ENCODE measurements around the gene EPHB2. TPM values are rescaled to one million over a fixed set of nuclear protein-coding genes. Genes with fewer than 3 reads are reported as not detected.

Gene EPHB2
- polyA plus RNA-seq, 4 donors, result 12.4 to 67.9 (median 14.5) TPM

DNA sequence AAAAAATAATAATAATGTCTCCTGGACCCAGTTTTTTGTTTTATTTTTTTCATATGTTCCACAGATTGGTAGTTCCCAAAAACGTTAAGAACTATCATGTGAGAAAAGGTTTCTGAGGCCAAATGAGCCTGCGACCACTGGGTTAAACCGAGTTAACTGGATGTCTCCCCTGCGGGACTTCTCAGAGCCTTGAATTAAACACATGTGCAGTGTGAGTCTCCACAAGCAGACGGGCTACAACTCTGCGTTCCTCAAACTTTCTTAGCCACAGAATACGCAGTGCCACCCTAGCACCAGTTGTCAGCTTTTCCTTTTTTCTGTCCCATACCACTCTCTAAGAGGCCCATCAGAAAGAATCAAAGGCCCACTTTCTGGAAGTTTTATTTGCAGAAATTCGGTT, 164.1 kb downstream of the EPHB2 start:
- no peak for DNase-seq (ENCODE audit: low read depth in 4 of 4, low spot score in 3 of 4)

DNA sequence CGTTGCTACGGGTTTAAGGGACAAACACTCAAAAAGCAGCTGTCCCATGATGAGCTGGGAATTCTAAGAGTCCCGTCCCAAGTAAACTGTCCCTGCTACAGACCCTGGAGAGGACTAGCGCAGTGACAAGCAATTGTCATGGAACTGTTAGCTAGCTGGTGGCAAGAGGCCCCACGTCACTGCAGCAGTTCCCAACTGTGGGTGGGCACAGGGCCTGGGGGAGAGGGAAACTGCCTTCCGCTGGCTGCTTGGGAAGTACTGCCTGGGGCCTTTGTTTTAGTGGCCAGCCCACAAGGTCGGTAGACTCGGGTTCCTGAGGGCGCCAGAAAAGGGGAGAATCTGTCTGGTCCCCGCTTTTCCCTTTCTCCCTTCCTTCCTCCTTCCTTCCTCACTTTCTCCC, 164.6 kb downstream of the EPHB2 start:
- no peak for DNase-seq (ENCODE audit: low read depth in 4 of 4, low spot score in 3 of 4)

DNA sequence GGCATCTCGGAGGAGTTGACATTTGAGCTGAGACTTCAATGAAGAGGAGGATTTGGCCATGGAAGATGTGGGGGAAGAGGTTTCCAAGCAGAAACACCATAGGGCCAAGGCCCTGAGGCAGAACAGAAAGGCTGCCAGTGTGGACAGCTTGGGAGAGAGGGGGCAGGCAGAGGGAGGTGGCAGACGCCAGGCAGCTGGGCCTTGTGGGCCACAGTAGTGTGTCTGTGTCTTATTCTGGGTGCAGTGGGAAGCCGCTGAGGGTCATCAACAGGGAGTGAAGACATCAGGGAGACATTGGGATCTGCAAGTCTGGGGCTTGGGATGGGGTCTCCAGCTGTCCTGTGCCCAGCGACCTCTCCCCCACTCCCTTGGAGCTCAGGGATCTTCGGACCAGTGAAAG, 165.2 kb downstream of the EPHB2 start:
- no peak for DNase-seq (ENCODE audit: low read depth in 4 of 4, low spot score in 3 of 4)

DNA sequence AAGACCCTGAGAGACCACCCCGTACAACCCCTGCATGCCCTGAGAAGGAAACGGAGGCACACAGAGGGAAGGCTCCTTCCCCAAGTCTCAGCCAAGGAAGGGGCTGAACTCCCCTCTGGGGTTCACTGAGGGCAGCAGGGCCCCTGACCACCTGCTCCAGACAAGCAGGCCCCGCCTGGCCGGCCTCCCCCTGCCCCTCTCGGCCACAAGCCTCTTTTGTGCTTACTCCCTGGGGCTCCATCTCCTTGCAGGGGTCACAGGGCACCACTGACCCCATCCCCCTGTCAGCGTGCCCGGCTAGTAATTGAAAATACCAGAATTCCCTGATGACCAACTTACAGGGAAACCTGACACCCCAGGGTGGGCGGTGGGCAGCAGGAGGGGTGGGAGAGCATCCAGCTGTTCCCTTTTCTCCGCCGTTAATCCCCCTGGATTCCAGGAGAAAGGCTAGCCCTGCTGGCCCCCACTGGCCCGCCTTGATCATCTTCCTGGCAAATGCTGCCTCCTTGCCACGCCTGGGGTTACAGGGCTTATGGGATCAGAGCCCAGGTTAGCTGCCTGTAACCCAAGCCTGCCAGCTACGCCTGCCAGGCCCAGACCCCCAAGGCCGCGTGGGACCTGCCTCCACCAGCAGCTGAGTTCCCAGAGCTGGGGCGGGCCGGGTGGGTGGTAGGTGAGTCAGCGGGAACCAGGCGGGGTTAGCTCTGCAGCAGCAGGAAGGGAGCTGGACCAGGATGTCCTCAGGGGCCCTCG, 165.9 kb downstream of the EPHB2 start:
- no peak for DNase-seq (ENCODE audit: low read depth in 4 of 4, low spot score in 3 of 4)

DNA sequence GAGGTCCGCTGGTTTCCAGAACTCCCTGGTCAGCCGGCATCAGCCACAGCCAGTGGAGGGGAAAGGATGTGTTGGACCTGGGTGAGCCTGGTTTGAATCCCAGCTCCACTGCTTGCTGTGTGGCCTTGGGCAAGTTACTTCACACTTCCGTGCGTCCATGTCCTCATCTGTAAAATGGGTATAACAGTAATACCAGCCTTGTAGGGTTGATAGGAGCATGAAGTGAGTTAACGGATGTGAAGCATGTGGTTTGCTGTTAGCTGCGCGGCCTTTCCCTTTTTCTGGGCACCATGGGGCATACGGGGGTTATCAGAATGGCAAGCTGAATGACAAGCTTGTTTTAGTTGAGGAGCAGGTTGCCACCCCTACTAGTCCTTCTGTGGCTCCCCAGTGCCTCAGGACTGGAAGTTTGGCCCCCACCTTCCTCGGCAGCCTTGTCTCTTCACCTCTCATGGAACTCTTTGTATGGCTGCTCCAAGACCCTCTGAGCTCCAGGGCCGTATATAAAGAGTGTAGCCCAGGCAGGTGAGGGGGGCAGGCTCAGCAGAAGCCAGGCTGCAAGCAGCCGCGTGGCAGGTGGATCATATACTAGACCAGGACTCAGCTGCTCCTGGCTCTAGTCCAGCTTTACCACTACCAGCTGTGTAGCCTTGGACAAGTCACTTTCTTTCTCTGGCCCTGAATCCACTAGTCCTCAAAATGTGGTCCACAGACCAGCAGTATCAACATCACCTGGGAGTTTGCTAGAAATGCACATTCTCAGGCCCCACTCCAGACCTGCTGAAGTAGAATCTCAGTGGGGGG, 166.7 kb downstream of the EPHB2 start:
- no peak for DNase-seq (ENCODE audit: low read depth in 4 of 4, low spot score in 3 of 4)

DNA sequence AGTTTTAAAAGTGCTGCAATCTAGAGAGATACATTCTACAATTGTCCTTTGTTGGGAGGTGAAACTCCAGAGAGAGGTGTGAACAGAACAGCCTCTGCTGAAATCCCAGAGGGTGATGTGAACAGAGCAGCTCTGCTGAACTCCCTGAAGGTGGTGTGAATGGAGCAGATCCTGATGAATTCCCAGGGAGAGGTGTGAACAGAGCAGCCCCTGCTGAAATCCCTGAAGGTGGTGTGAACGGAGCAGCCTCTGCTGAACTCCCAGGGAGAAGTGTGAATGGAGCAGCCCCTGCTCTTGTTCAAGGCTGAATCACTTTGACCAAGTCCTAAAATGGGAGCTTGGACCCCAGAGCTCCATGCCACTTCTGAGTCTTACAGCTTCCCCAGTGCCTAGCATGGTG, 167.3 kb downstream of the EPHB2 start:
- DNase-seq (ENCODE audit: low read depth in 4 of 4, low spot score in 3 of 4), result no peak

DNA sequence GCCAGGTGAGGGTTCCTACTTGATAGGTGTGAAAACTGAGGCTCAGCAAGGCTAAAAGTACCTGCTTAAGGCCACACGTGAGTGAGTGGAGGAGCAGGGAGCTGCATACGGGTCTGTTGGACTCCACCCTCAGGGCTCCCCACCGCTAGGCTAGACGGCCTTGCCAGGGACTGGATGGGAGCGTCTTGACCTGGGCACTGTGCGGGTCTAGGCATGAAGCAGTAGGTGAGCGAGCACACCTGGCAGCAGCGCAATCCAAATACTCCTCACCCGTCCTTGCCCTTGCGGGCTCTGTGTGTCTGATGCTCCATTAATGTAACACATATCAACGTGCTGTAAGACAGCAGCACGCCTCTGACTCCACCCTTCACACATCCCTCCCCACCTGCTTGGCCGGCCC, 168.0 kb downstream of the EPHB2 start:
- DNase-seq (ENCODE audit: low read depth in 4 of 4, low spot score in 3 of 4), result no peak

DNA sequence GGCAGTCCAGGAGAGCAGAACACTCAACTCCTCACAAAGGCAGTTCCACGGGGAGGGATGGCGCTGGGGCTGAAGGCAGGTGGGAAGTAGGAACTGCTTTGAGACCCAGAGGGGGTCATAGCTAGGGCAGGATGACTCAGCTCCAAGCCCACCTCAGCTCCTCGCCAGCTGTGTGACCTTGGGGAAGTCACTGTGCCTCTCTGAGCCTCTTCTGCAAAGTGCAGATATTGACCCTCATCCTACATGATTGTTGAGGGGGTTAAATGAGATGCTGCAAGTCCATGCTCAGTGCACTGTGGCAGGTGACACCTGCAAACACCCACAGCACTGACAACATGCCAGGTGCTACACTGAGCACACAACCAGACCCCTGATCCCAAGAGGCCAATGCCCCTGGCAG, 168.8 kb downstream of the EPHB2 start:
- DNase-seq (ENCODE audit: low read depth in 4 of 4, low spot score in 3 of 4), result no peak

DNA sequence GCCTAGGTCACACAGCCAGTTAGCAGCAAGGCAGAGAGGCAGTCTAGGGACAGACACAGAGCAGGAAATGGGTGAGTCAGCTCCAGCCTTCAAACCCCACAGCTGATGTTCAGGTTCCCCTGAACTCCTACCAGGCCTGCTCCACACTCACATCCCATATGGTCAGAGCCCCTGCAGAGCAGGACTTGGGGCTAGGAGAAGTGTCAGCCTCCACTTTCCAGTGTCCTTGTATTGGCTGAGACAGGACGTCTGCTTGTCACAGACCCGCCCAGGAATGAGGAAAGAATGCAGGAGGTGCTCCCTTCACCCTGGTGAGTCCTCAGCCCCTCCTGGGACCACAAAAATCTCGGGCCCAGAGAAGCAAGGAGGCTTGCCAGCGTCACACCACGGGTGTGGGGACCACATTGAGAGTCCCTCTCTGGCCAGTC, 169.5 kb downstream of the EPHB2 start:
- DNase-seq (ENCODE audit: low read depth in 4 of 4, low spot score in 3 of 4), result no peak

DNA sequence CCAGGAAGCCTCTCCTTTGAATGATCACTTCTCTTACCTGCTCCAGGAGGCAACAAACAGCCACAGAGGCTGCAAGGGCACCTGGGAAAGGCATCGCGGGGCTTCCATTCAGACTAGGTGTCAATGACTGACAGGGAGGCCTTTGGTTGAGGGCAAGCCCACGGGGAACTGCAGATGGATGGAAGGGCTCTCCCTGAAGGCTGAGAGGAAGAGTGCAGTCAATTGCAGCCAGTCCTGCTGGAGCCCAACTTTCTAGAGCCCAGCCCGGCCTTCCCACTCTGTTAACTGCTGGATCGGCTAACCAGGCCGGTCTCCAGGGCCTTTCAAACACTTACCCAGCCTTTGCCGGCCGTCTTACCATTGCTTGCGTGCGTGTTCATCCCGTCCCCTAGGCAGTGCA, 172.8 kb downstream of the EPHB2 start:
- no peak for DNase-seq (ENCODE audit: low read depth in 4 of 4, low spot score in 3 of 4)

DNA sequence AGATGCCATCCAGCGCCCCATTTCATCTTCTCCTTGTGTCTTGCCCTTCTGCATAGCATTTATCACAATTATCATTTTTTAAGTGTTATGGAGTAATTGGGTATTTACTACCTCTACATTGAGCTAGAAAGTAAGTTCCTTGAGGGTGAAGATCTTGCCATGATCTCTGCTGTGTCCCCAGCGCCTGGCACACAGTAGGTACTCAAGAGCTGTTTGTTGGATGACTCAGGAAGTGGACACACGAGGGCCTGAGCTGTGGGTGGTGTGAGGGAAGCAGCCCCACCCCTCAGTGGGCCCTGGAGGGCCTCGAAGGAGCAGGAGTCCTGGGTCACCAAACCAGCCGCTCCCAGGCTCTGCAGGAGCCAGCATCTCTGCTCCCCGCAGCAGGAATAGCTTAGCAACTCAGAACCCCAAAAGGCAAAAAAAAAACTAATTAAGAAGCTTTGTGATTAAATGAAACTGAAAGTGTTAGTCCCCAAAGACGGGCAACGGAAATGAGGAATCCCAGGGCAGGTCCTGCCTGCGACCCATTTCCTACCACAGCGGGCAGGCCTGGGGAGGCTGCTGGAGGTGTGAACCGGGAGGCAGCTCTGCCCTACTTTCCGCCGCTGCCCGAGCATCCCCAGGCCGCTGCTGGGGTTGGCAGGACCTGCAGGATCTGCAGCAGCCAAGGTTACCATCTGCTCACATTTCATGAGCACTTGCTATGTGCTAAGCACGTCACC, 174.3 kb downstream of the EPHB2 start:
- DNase-seq (ENCODE audit: low read depth in 4 of 4, low spot score in 3 of 4), result no peak

DNA sequence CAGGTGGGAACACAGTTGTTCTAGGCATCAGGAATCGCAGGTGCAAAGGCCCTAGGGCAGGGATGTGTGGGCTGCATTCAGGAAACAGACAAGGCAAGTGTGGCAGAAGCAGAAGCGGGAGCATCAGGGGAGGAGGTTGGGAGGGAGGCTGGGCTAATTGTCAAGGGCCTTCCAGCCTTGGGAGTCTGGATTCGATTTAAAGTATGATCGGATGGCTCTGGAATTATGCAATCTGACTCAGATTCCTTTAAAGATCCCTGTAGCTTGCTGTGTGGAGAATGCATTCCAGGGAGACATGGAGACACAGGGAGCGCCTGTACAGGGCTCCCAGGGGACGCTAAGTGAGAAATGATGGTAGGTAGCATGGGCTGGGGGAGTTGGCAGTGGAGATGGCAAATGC, 175.6 kb downstream of the EPHB2 start:
- DNase-seq (ENCODE audit: low read depth in 4 of 4, low spot score in 3 of 4), result no peak

DNA sequence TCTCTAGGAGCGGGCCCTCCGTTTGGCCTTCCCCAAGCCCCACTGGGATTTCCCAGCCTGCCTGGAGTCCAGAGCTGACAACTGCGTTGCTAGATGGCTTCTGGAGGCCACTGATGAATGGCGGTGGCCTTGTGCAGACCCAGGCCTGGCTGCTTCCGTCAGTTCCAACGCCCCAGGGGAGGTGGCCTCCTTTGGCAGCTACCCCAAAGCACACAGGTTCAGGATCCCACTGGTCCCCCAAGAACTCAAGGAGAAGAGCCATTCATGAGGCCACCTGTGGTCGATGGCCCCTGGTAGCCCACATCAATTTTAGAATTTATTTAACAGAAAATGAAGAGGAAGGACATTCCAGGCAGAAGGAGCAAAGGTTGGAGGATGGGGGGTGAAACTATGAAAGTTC, 176.9 kb downstream of the EPHB2 start:
- no peak for DNase-seq (ENCODE audit: low read depth in 4 of 4, low spot score in 3 of 4)

DNA sequence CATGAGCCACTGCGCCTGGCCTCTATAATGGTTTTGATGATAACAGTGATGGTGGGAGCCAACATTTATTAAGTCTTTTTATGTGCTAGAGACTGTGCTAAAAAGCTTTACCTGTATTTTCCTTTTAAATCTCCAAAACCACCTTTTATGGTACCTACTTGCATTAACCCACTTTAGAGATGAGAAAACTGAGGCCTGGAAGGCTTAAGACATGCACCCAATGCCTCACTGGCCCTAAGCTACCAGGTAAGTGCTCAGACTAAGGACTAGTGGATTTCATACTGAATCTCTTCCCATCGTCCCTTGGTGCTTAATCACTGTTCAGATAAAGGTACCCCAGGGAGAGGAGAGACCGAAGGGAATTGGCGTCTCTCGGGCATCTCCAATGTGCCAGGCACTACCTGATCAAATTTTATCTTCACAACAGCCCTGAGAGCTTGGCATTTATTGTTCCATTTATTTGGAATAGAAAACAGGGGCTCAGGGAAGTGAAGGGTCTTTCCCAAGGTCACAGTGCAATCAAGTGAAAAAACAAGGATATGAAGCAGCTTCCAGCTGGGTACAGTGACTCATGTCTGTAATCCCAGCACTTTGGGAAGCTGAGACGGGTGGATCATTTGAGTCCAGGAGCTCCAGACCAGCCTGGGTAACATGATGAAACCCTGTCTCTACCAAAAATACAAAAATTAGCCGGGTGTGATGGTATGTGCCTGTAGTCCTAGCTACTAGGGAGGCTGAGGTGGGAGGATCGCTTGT, 177.9 kb downstream of the EPHB2 start:
- no peak for DNase-seq (ENCODE audit: low read depth in 4 of 4, low spot score in 3 of 4)

DNA sequence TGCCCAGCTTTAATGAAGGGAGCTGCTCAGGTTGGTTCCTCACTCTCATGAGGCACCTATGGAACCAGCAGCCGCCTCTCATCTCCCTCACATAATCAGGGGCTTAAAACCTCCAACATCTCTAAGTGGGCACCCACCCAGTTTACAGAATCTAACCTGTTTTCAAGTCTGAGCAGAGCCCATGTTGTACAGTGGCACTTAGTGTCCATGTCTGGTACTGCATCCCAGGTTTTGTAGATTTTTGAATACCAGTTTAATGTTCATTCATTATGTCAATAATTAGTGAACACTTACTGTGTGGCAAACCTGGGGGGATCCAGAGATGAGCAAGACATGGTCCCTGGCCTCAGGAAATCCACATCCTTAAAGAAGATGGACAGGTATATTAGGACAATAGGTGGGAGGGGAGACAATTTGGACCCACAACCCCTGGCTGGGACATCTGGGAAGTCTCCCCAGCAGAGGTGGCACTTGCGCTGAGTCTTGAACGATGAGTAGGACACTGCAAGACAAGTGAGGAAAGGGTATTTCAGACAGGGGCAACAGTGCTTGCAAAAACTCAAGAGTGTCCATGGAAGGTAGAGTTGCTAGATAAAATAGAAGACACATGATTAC, 178.7 kb downstream of the EPHB2 start:
- DNase-seq (ENCODE audit: low read depth in 4 of 4, low spot score in 3 of 4), result no peak

DNA sequence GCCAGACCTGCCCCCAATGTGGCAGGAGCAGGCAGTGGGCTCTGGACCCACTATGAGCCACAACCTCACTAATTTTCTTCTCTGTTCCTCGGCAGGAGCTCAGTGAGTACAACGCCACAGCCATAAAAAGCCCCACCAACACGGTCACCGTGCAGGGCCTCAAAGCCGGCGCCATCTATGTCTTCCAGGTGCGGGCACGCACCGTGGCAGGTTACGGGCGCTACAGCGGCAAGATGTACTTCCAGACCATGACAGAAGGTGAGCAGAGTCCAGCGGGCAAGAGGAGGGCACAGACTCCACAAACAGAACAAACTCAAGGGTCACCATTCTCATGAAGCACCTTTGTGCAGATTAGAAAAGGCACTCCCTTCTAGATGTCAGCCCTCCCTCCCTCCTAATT, 182.2 kb downstream of the EPHB2 start:
- no peak for DNase-seq (ENCODE audit: low read depth in 4 of 4, low spot score in 3 of 4)

DNA sequence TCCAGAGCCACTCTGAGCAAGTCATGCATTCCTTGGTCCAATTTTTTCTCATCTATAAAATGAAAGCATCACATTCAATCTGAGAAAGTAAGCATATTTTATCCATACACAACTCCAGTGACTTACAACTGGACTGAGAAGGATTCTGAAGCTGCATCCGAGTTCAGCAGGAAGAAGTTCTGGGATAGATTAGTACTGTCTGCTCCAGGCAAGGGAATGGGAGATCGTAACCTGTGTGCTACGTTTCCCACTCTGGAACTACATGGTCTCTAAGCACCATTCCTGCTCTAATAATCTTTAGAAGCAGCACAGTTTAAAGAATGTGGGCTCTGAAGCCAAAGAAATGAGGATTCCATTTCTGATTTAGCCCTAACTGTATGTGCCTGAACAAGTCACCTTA, 182.7 kb downstream of the EPHB2 start:
- no peak for DNase-seq (ENCODE audit: low read depth in 4 of 4, low spot score in 3 of 4)

DNA sequence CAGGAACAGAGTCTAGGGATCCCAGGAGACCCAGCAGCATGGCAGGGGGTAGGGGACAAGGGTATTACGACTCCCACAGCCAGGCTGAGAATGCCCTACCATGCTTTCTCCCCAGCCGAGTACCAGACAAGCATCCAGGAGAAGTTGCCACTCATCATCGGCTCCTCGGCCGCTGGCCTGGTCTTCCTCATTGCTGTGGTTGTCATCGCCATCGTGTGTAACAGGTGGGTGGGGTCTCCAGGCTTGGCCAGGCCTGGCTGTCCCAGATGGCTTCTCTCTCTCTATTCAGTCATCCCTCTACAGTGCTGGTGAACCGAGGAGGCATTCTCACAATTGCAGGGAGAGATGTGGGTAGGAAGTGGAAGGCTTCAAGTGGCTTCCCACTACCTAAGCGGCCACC, 184.7 kb downstream of the EPHB2 start:
- no peak for DNase-seq (ENCODE audit: low read depth in 4 of 4, low spot score in 3 of 4)

DNA sequence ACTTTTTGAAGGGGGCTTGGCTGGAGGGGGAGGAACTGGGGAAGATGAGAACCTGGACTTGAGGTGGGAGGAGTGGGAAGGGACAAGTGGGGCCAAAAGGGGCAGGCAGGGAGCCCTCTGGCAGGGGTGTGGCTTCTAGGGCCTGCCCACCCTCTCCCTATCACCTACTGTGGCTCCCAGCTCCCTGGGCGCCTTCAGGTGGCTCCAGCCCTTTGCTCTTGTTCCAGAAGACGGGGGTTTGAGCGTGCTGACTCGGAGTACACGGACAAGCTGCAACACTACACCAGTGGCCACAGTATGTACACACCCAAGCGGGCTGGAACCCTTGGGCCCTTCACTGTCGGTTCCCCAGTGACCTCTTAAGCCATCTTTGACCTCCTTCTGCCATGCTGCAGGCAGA, 185.5 kb downstream of the EPHB2 start:
- DNase-seq (ENCODE audit: low read depth in 4 of 4, low spot score in 3 of 4), result no peak

DNA sequence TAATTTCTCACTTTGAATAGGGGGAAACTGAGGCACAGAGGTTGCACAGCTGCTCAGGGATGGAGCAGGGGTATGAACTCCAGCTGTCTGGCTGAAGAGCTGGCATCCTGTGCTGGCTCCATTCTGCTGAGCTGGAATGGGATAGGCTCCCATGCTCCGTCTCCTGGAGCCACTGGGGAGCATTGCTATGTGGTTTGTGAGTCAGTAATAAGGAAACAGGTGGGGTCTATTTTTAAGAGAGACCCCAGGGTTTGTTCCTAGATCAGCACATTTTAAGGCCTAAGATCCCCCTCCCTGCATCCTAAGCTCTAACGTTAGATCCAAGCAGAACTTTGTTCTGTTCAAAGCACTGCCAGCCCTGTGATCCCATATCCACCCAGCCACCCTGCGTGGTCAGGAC, 189.8 kb downstream of the EPHB2 start:
- no peak for DNase-seq (ENCODE audit: low read depth in 4 of 4, low spot score in 3 of 4)
